SK-N-MC (cell line): ENCODE data around the gene CPN2.

Experiments
- EZH2 ChIP-seq: fragments of 200-600 bp; sonication (generic); IDR thresholded peaks from one replicate; pipeline ENCODE4 v1.6.1; 2017; ENCODE audit warnings: antibody characterized with exemption
- FOXP2 ChIP-seq: optimal IDR thresholded peaks from 2 replicates; pipeline ENCODE3; 2011; ENCODE audit warnings: mild to moderate bottlenecking, moderate library complexity; ENCODE audit not compliant: insufficient read depth; ENCODE audit errors: extremely low read length, control extremely low read depth
- POLR2AphosphoS5 ChIP-seq: IDR thresholded peaks from 2 replicates; pipeline ENCODE4 v1.6.1; 2012; ENCODE audit warnings: mild to moderate bottlenecking, low read depth, low read length, borderline replicate concordance

DNA sequence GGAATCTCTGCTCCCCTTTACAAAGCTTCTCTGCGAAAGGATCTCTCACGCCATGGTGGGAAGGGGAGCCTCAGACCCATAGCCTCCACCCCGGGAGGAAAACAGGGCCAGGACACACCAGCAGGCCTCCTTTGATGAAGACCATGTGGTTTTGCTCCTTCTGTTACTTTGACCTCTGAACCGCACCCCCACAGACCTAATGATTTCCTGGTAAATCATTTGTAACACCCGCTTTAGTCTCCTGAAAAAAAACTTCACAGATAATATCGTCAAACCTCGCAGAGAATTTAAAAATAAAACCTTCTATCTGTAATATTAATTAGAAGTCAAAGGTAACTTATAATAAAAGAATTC is 18.3 kb downstream of the CPN2 start:
- TF ChIP-seq EZH2, result no peak
- TF ChIP-seq POLR2AphosphoS5, result no peak
- no peak for TF ChIP-seq FOXP2
